ENCODE data around the gene RTEL1.

The RTEL1 gene

GRCh38 chr20:63680427-63680826 is 22.3 kb downstream of the RTEL1 start:
- Histone ChIP-seq H3K36me3 (replicated peaks; ENCODE audit: low read depth, low read length) (peaks cover 5% of the 10 kb centered on the region), H3K27me3 (ENCODE audit: low read depth, low read length) (no peaks in the 10 kb centered on the region), H4K20me1 (ENCODE audit: insufficient read depth, low read length) (no peaks in the 10 kb centered on the region), H3K9me3 (ENCODE audit: insufficient read depth, low read length) (no peaks in the 10 kb centered on the region), H3K4me2 (ENCODE audit: low read length) (no peak overlapping the region), H3K27ac (ENCODE audit: low read length) (no peak overlapping the region), H3K4me3 (ENCODE audit: low read length) (no peak overlapping the region), H3K9ac (ENCODE audit: low read length) (no peak overlapping the region), H3K79me2 (ENCODE audit: low read length) (no peaks in the 10 kb centered on the region), H3K4me1 (ENCODE audit: low read length) (no peaks in the 10 kb centered on the region), H2AFZ (ENCODE audit: low read depth, low read length) (no peak overlapping the region)
- no peak for TF ChIP-seq CTCF (IDR thresholded peaks at IDR 0.05; ENCODE audit: low read depth, low read length)
- no peak for TF ChIP-seq EZH2phosphoT487 (IDR thresholded peaks at IDR 0.05; ENCODE audit: low read depth)

- Histone ChIP-seq H3K4me3 (ENCODE audit: low read length) (no peak overlapping the region), H3K4me2 (ENCODE audit: low read length) (no peak overlapping the region), H4K20me1 (ENCODE audit: insufficient read depth, low read length) (no peaks in the 10 kb centered on the region), H2AFZ (ENCODE audit: low read depth, low read length) (no peak overlapping the region), H3K27ac (ENCODE audit: low read length) (no peak overlapping the region), H3K27me3 (ENCODE audit: low read depth, low read length) (no peaks in the 10 kb centered on the region), H3K36me3 (replicated peaks; ENCODE audit: low read depth, low read length) (peaks cover under 1% of the 10 kb centered on the region), H3K9me3 (ENCODE audit: insufficient read depth, low read length) (no peaks in the 10 kb centered on the region), H3K4me1 (ENCODE audit: low read length) (no peaks in the 10 kb centered on the region), H3K9ac (ENCODE audit: low read length) (no peak overlapping the region), H3K79me2 (ENCODE audit: low read length) (no peaks in the 10 kb centered on the region)
- no peak for TF ChIP-seq EZH2phosphoT487 (IDR thresholded peaks at IDR 0.05; ENCODE audit: low read depth)
- no peak for TF ChIP-seq CTCF (IDR thresholded peaks at IDR 0.05; ENCODE audit: low read depth, low read length)
These were observed 22.9 kb downstream of the RTEL1 start for GRCh38 chr20:63680857-63681608.

- Histone ChIP-seq H3K79me2 (ENCODE audit: low read length) (no peaks in the 10 kb centered on the region), H2AFZ (ENCODE audit: low read depth, low read length) (no peak overlapping the region), H3K4me1 (ENCODE audit: low read length) (no peaks in the 10 kb centered on the region), H3K4me3 (ENCODE audit: low read length) (no peak overlapping the region), H3K27ac (ENCODE audit: low read length) (no peak overlapping the region), H3K27me3 (ENCODE audit: low read depth, low read length) (no peaks in the 10 kb centered on the region), H3K9me3 (ENCODE audit: insufficient read depth, low read length) (no peaks in the 10 kb centered on the region), H3K4me2 (ENCODE audit: low read length) (no peak overlapping the region), H3K36me3 (replicated peaks; ENCODE audit: low read depth, low read length) (no peaks in the 10 kb centered on the region), H4K20me1 (ENCODE audit: insufficient read depth, low read length) (no peaks in the 10 kb centered on the region), H3K9ac (ENCODE audit: low read length) (no peak overlapping the region)
- TF ChIP-seq CTCF (IDR thresholded peaks at IDR 0.05; ENCODE audit: low read depth, low read length) (no peak), EZH2phosphoT487 (IDR thresholded peaks at IDR 0.05; ENCODE audit: low read depth) (no peak)
These were observed 23.6 kb downstream of the RTEL1 start for GRCh38 chr20:63681609-63682142.

GRCh38 chr20:63682384-63683139 is 24.4 kb downstream of the RTEL1 start:
- Histone ChIP-seq H3K9me3 (ENCODE audit: insufficient read depth, low read length) (no peaks in the 10 kb centered on the region), H3K4me1 (ENCODE audit: low read length) (no peaks in the 10 kb centered on the region), H3K79me2 (ENCODE audit: low read length) (no peaks in the 10 kb centered on the region), H3K36me3 (replicated peaks; ENCODE audit: low read depth, low read length) (no peaks in the 10 kb centered on the region), H3K4me3 (ENCODE audit: low read length) (no peak overlapping the region), H3K27me3 (ENCODE audit: low read depth, low read length) (no peaks in the 10 kb centered on the region), H3K4me2 (ENCODE audit: low read length) (no peak overlapping the region), H4K20me1 (ENCODE audit: insufficient read depth, low read length) (no peaks in the 10 kb centered on the region), H3K9ac (ENCODE audit: low read length) (no peak overlapping the region), H2AFZ (ENCODE audit: low read depth, low read length) (no peak overlapping the region), H3K27ac (ENCODE audit: low read length) (no peak overlapping the region)
- TF ChIP-seq EZH2phosphoT487 (IDR thresholded peaks at IDR 0.05; ENCODE audit: low read depth) (no peak), CTCF (IDR thresholded peaks at IDR 0.05; ENCODE audit: low read depth, low read length) (no peak)
